NOMO-1 treated with dmso at 0.1 percent for 144 hours (cell line): ENCODE results near the gene LRFN3.
"Not testable (repeated sequence)": the region's sequence is repeated elsewhere in the genome, so short reads cannot be mapped to it uniquely, and the experiment has no call there.

ENCODE experiments used
- DNase-seq: peaks from one replicate; lab custom pipeline; 2025; ENCODE audit not compliant: unreplicated experiment; lab: John Stamatoyannopoulos, UW

Gene LRFN3

GRCh38 chr19:35905178-35905727, 30.9 kb upstream of the LRFN3 start:
- no peak for DNase-seq

- DNase-seq = no peak
These were observed 28.8 kb upstream of the LRFN3 start for GRCh38 chr19:35907377-35907745.

GRCh38 chr19:35908010-35908441, 28.1 kb upstream of the LRFN3 start, which contains the start of gene TYROBP:
TYROBP (minus strand) TSS chr19:35908295; CDS start chr19:35908228, 67 bp downstream.
- DNase-seq = peak; percentile 62

GRCh38 chr19:35908973-35909683, 27.0 kb upstream of the LRFN3 start:
- peak; percentile 100 for DNase-seq

GRCh38 chr19:35909684-35910035, 26.5 kb upstream of the LRFN3 start:
- no peak for DNase-seq

- not testable (repeated sequence) for DNase-seq
These were observed 25.8 kb upstream of the LRFN3 start for GRCh38 chr19:35910355-35910754.

GRCh38 chr19:35911173-35911572, 25.0 kb upstream of the LRFN3 start:
- DNase-seq = no peak

- no peak for DNase-seq
These were observed 24.4 kb upstream of the LRFN3 start for GRCh38 chr19:35911790-35912189.

- DNase-seq = no peak
These were observed 22.6 kb upstream of the LRFN3 start for GRCh38 chr19:35913589-35913988.

- DNase-seq = no peak
These were observed 20.7 kb upstream of the LRFN3 start for GRCh38 chr19:35915443-35915842.

- no peak for DNase-seq
These were observed 16.9 kb upstream of the LRFN3 start for GRCh38 chr19:35919306-35919705.

GRCh38 chr19:35921012-35921411, 15.2 kb upstream of the LRFN3 start:
- no peak for DNase-seq

GRCh38 chr19:35925501-35925900, 10.7 kb upstream of the LRFN3 start:
- no peak for DNase-seq

GRCh38 chr19:35928507-35928906, 7.7 kb upstream of the LRFN3 start:
- no peak for DNase-seq

GRCh38 chr19:35929876-35930275, 6.3 kb upstream of the LRFN3 start:
- DNase-seq = peak; percentile 19

- peak; percentile 98 for DNase-seq
These were observed 4.9 kb upstream of the LRFN3 start for GRCh38 chr19:35931161-35931873.

GRCh38 chr19:35931874-35932202, 4.3 kb upstream of the LRFN3 start:
- no peak for DNase-seq

- no peak for DNase-seq
These were observed 3.8 kb upstream of the LRFN3 start for GRCh38 chr19:35932291-35932936.

GRCh38 chr19:35936738-35937268, 629 bp downstream of the LRFN3 start:
- DNase-seq = no peak

- DNase-seq = no peak
These were observed 1.4 kb downstream of the LRFN3 start for GRCh38 chr19:35937345-35938281.
